ENCODE results near the gene PCYT2. TPM values are rescaled to one million over a fixed set of nuclear protein-coding genes. Genes with fewer than 3 reads are reported as not detected.
"Not testable (repeated sequence)": the region's sequence is repeated elsewhere in the genome, so short reads cannot be mapped to it uniquely, and the experiment has no call there.

PCYT2 gene
- total RNA-seq, 2 experiments from 2014 or later: 39.3 to 44.5 TPM

DNA sequence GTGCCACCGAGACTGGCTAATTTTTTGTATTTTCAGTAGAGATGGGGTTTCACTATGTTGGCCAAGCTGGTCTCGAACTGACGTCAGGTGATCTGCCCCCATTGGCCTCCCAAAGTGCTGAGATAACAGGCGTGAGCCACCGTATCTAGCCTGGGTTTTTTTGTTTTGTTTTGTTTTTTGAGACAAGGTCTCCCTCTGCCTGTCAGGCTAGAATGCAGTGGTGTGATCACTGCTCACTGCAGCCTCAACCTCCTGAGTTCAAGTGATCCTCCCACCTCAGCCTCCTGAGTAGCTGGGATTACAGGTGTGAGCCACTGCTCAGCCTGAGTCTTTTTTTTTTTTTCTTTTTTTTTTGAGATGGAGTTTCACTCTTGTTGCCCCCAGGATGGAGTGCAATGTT, 42.2 kb upstream of the PCYT2 start:
- not testable (repeated sequence) for DNase-seq; H3K4me3 Mint-ChIP-seq; H3K36me3 Mint-ChIP-seq; H3K9me3 Mint-ChIP-seq; ATAC-seq (ENCODE audit: low read depth); H3K4me1 Mint-ChIP-seq; H3K27ac Mint-ChIP-seq
- POLR2A ChIA-PET: interaction anchor here (1.4 kb wide), 1 partner anchor 69 kb away, joined by 3 read pairs; the partner anchor contains the start of gene CENPX
- peaks cover 16% of the 10 kb centered on the region for H3K27me3 Mint-ChIP-seq

DNA sequence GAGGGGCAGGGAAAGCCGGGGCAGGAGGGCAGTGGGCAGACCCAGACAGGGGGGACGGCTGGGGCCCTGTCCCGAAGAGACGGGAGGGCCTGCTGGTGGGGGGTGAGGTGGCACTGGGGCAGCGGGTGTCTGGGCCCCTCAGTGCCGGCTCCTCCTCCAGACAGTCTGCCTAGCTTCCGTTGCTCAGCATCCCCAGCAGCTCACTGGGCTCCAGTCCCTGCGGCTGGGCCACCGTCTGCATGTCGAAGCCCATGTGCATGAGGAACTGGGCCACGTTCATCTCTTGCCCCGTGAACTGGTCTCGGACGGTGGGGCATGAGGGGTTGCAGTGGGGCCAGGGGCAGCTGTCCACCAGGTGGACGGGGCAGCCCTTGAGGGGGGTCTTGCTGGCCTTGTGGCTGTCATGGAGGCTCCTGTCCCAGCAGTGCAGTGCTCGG, 41.6 kb upstream of the PCYT2 start:
- H3K27me3 Mint-ChIP-seq: peaks cover 12% of the 10 kb centered on the region
- DNase-seq (no peak), ATAC-seq (ENCODE audit: low read depth) (no peak)
- POLR2A ChIA-PET: interaction anchor here (1.4 kb wide), 1 partner anchor 70 kb away, joined by 3 read pairs; the partner anchor contains the start of gene CENPX
- H3K4me1 Mint-ChIP-seq: no peaks in the 10 kb centered on the region
- no peaks in the 10 kb centered on the region for H3K36me3 Mint-ChIP-seq
- H3K27ac Mint-ChIP-seq: no peak overlapping the region
- no peak overlapping the region for H3K4me3 Mint-ChIP-seq
- H3K9me3 Mint-ChIP-seq: no peaks in the 10 kb centered on the region

DNA sequence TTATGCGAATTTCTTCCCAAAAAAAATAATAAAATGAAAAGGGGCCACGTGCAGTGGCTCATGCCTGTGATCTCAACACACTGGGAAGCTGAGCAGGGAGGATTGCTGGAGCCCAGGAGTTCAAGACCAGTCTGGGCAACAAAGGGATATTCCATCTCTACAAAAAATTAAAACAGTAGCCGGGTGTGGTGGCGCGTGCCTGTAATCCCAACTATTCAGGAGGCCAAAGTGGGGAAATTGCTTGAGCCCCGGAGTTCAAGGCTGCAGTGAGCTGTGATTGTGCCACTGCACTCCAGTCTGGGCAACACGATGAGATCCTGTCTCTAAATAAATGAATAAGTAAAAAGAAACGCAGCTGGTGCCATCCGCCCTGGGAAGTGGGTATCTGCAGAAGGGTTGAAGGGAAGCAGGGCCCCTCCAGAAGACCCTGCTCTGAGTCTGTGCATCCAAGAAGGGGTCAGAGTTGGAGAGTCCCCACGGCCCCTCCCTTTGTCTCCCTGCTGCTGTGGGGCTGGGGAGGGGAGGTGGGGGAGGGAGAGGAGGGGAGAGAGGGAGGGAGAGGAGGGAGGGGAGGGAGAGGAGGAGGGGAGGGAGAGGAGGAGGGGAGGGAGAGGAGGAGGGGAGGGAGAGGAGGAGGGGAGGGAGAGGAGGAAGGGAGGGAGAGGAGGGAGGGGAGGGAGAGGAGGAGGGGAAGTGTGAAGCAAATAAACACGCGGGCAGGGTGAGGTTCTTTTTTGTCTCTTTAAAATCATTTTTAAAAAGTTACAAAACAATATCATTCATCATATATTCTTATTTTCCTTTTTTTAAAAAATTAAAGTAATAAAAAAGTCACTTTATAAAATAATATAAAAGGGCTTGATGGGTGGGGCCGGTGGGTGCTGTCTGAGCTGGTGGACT, 40.8 kb upstream of the PCYT2 start:
- DNase-seq (no peak), ATAC-seq (ENCODE audit: low read depth) (no peak)
- POLR2A ChIA-PET: interaction anchor here (1.4 kb wide), 1 partner anchor 70 kb away, joined by 3 read pairs; the partner anchor contains the start of gene CENPX
- H3K27me3 Mint-ChIP-seq: peaks cover 8% of the 10 kb centered on the region
- no peak overlapping the region for H3K4me3 Mint-ChIP-seq
- H3K36me3 Mint-ChIP-seq: no peaks in the 10 kb centered on the region
- no peaks in the 10 kb centered on the region for H3K9me3 Mint-ChIP-seq
- H3K27ac Mint-ChIP-seq: no peak overlapping the region
- no peaks in the 10 kb centered on the region for H3K4me1 Mint-ChIP-seq

DNA sequence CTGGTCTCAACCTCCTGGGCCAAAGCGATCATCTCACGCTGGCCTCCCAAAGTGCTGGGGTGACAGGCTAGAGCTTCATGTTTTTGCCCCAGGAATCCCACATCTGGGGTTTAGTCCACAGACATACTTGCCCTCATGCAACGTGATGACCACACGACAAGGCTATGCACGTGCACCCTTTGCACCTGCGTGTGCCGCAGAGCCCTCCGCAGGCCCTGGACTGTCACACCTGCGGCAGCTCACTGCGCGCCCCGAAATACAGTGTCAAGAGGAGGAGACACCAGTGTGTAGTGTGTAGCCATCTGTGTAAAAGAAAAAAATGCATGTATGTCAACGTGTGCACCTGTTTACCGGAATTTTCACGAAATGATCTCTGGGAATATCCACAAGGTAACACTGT, 39.3 kb upstream of the PCYT2 start:
- POLR2A ChIA-PET: no interaction called here
- Mint-ChIP-seq H3K4me1 (no peaks in the 10 kb centered on the region), H3K9me3 (no peaks in the 10 kb centered on the region), H3K36me3 (no peaks in the 10 kb centered on the region), H3K4me3 (no peak overlapping the region), H3K27me3 (peaks cover 8% of the 10 kb centered on the region), H3K27ac (no peak overlapping the region)
- DNase-seq (no peak), ATAC-seq (ENCODE audit: low read depth) (no peak)

DNA sequence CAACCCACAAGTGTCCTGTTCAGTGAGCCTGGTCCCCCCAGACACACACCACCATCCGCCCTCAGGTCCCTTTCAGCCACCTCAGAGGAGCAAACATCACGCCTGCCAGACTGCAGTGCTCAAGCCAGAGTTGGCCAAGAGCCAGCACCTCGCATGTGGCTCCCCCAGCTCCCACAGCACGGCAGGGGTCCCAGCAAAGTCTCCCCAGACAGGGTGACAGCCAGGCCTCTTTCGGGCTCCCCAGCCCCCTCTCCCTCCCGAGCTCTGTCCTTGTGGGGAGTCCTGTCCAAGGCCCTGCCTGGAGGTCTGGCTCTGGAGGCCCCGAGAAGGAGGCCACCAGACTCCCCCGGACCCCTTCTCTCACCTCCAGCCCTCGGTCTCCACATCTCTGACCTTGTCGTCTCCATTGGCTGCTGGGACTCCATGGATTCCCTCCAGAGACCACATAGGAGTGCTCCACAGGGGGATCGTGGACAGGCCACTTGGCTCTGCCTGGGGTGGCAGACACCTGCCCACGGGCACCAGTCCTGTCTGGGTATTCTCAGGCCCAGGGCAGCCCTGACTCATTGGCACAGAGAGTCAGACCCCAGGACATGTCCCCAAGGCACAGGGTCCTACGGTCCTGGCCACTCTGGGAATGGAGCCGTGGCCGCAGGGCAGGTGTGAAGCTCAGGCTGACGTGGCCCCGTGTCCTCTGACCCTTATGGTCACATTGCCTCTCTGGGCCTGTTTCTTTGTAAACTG, 37.6 kb upstream of the PCYT2 start:
- no peak for DNase-seq
- no peak for ATAC-seq (ENCODE audit: low read depth)
- H3K9me3 Mint-ChIP-seq: no peaks in the 10 kb centered on the region
- H3K4me3 Mint-ChIP-seq: no peak overlapping the region
- no peak overlapping the region for H3K27ac Mint-ChIP-seq
- POLR2A ChIA-PET: no interaction called here
- H3K36me3 Mint-ChIP-seq: no peaks in the 10 kb centered on the region
- no peaks in the 10 kb centered on the region for H3K4me1 Mint-ChIP-seq
- H3K27me3 Mint-ChIP-seq: peaks cover 11% of the 10 kb centered on the region

DNA sequence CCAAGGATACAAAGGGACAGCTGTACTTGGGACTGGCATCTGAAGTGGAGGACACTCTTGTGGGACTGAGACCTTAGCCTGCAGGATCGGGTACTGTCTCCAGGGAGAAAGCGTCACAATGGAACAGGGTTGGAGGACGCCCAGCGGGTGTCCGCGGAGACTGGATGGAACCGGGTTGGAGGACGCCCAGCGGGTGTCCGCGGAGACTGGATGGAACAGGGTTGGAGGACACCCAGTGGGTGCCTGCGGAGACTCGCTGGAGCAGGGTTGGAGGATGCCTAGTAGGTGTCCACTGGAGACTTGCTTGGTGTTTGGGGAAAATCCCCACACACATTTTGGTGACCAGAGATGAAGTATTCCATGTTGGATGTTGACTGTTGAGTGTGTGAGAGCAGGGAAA, 36.0 kb upstream of the PCYT2 start, which contains the start of gene MYADML2:
MYADML2 (minus strand) TSS at position 45 of the 400 bp plus-strand sequence. CDS start 5,492 bp downstream, outside the sequence.
- POLR2A ChIA-PET: no interaction called here
- Mint-ChIP-seq H3K27ac (no peak within 1 kb of the TSS), H3K4me3 (no peak within 1 kb of the TSS), H3K4me1 (no peaks in the 10 kb centered on the region), H3K36me3 (no peaks in the 10 kb centered on the region), H3K9me3 (no peaks in the 10 kb centered on the region), H3K27me3 (peaks cover 11% of the 10 kb centered on the region)
- ATAC-seq (ENCODE audit: low read depth) (no peak), DNase-seq (no peak)

DNA sequence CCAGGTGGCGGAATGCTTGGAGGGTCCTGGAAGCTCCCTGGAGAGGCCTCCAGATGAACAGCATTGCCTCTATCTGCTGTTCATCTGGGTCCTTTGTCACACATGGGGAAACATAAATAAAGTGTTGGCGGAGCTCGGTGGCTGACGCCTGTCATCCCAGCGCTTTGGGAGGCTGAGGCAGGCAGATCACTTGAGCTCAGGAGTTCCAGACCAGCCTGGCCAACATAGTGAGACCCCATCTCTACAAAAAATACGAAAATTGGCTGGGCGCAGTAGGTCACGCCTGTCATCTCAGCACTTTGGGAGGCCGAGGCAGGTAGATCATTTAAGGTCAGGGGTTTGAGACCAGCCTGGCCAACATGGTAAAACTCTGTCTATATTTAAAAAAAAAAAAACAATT, 33.7 kb upstream of the PCYT2 start:
- DNase-seq (no peak), ATAC-seq (ENCODE audit: low read depth) (no peak)
- no peak overlapping the region for H3K27ac Mint-ChIP-seq
- peaks cover 7% of the 10 kb centered on the region for H3K27me3 Mint-ChIP-seq
- H3K9me3 Mint-ChIP-seq: no peaks in the 10 kb centered on the region
- POLR2A ChIA-PET: interaction anchor here (0.7 kb wide), 1 partner anchor 18 kb away, joined by 3 read pairs; no protein-coding TSS in a partner anchor
- no peaks in the 10 kb centered on the region for H3K4me1 Mint-ChIP-seq
- H3K36me3 Mint-ChIP-seq: no peaks in the 10 kb centered on the region
- H3K4me3 Mint-ChIP-seq: no peak overlapping the region

DNA sequence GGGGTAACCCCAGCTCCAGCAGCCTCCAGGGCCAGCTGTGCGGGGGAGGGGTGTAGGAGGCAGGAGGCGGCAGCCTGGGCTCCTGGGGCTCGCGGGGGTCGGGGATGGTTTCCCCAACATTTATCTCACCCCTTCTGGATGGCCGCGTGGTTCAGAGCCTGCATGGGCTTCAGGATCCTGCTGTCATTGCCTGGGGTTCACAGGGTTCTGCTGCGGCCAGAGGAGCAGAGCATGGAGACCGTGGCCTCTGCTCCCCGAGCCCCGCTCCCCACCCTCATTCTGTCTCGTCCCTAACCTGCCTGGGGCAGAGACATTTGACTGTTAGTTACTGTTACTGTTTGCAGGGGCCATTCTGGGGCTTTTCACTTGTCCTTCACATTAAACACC, 31.0 kb upstream of the PCYT2 start:
- no peak overlapping the region for H3K27ac Mint-ChIP-seq
- POLR2A ChIA-PET: interaction anchor here (0.6 kb wide), 1 partner anchor 55 kb away, joined by 3 read pairs; no protein-coding TSS in a partner anchor
- H3K36me3 Mint-ChIP-seq: no peaks in the 10 kb centered on the region
- ATAC-seq (ENCODE audit: low read depth) (no peak), DNase-seq (no peak)
- H3K4me3 Mint-ChIP-seq: no peak overlapping the region
- no peaks in the 10 kb centered on the region for H3K9me3 Mint-ChIP-seq
- H3K4me1 Mint-ChIP-seq: peaks cover 6% of the 10 kb centered on the region
- peaks cover 7% of the 10 kb centered on the region for H3K27me3 Mint-ChIP-seq

DNA sequence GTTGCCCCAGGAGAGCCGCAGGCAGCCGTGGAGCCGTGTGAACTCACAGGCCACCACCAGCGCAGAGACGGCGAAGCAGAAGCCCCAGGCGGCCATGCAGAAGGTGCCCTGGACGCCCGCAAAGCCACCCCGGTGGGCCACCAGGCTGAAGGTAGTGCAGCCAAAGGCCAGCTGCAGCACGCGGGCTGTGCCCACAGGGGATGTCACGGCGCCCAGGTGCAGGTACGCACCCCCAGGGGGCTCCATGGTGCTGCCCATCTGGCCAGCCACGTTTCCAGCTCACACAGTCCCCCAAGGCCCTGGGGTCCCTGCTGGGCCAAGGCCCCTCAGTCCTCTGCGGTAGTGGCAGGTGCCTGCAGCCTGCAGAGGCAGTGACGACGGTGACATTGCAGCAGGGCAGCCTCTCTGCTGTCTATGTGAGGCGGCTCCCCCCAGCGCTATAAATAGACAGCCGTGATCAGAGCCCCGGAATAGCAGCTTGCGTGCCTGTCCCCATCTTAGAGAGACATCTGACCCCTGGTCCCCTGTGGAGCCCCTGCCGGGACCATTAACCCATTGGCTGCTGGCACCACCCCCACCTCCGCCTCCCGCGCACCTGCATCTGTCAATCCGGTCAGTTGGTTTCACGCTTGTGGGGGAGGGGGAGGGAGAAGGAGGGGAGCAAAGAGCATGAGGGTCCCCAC, 30.4 kb upstream of the PCYT2 start:
- Mint-ChIP-seq H3K27me3 (peaks cover 7% of the 10 kb centered on the region), H3K4me1 (peaks cover 6% of the 10 kb centered on the region), H3K4me3 (no peak overlapping the region), H3K27ac (no peak overlapping the region), H3K9me3 (no peaks in the 10 kb centered on the region), H3K36me3 (no peaks in the 10 kb centered on the region)
- DNase-seq (no peak), ATAC-seq (ENCODE audit: low read depth) (no peak)
- POLR2A ChIA-PET: interaction anchor here (0.6 kb wide), 1 partner anchor 55 kb away, joined by 3 read pairs; no protein-coding TSS in a partner anchor

DNA sequence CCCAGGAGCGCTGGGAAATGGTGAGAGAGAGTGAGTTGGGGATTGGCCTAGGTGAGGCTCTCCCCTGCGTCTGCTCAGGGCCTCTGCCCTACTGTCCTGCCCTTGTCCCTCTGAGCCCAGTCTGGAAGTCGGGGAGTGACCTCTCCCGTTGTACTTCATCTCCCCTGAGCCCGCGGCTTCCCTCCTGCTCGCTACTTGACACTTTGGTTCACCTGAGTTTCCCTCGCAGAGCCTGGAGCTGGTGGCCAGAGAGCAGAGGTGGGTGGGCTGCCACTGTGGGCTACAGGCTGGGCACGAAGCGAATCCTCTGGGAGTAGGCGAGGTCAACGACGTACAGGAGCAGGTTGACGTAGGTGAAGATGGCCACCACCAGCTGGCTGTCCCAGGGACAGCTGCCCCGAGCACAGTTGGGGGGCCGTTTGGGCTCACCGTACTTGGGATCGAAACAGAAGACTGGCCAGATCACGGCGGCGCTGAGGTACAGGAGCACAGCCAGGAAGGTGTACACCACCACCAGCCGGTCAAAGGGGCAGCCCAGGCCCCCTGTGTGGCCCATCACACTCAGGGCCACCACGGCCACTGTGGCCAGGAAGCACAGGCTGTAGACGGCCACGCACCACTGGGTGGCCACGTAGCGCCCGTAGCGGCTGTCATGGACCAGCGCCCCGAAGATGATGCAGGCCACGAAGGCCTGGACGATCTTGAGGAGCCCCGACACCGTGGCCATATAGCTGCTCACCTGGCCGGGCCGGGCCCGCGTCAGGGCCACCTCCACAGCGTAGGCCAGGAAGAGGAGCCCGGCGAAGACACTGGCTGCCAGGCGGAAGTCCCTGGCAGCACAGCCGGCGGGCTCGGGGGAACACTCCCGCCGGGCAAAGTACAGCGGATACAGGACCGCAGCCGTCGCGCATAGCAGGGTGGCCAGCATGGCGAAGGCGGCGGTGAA, 29.6 kb upstream of the PCYT2 start:
- peaks cover 7% of the 10 kb centered on the region for H3K27me3 Mint-ChIP-seq
- H3K27ac Mint-ChIP-seq: no peak overlapping the region
- peaks cover 9% of the 10 kb centered on the region for H3K4me1 Mint-ChIP-seq
- no peak overlapping the region for H3K4me3 Mint-ChIP-seq
- ATAC-seq (ENCODE audit: low read depth) (no peak), DNase-seq (no peak)
- H3K36me3 Mint-ChIP-seq: no peaks in the 10 kb centered on the region
- H3K9me3 Mint-ChIP-seq: no peaks in the 10 kb centered on the region
- POLR2A ChIA-PET: interaction anchor here (0.6 kb wide), 1 partner anchor 286 kb away, joined by 4 read pairs; no protein-coding TSS in a partner anchor

DNA sequence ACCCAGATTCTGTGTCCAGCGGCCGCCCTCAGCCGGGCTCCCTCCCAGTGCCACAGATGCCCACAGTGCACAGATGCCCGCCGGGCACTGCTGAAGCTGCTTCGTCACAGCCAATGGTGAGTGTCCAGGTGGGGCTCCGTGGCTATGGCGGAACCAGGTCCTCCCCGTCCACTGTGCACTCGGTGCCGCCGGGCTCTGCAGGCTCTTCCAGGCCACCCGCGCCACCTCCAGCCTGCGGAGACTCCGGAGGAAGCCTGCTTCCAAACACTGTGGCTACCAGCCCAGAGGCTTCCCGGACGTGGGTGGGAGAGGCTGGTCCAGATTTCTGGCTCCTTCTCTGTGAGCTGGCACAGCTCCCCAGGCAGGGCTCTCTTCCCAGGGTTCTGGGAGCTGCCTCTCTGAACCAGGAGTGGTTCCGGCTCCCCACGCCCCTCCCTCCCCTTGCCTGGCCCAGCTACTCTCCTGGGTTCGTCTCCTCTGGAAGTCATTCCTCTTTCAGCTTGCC, 28.7 kb upstream of the PCYT2 start:
- no peak overlapping the region for H3K4me3 Mint-ChIP-seq
- no peak overlapping the region for H3K27ac Mint-ChIP-seq
- peaks cover 7% of the 10 kb centered on the region for H3K27me3 Mint-ChIP-seq
- no peak for DNase-seq
- ATAC-seq (ENCODE audit: low read depth): no peak
- no peaks in the 10 kb centered on the region for H3K36me3 Mint-ChIP-seq
- peaks cover 10% of the 10 kb centered on the region for H3K4me1 Mint-ChIP-seq
- no peaks in the 10 kb centered on the region for H3K9me3 Mint-ChIP-seq
- POLR2A ChIA-PET: interaction anchor here (0.6 kb wide), 1 partner anchor 285 kb away, joined by 4 read pairs; no protein-coding TSS in a partner anchor

DNA sequence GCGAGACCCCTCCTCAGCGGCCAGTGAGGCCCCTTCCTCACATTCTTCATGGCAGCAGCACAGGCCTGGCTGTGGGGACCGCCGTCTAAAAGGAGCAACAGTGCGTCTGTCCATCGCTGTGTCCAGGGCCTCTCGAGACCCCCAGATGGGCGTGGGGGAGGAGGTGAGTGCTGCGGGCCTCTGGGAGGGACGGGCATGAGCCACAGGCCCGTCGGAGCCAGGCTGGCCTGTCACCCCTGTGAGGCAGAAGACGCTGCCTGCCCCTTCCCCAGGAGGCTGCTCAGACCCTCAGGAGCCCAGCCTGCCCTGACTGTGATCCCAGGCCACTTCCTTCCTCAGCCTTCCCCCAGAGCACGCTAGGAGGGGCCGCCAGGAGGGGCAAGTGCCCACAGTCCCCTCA, 28.0 kb upstream of the PCYT2 start:
- Mint-ChIP-seq H3K9me3 (no peaks in the 10 kb centered on the region), H3K4me3 (no peak overlapping the region), H3K36me3 (no peaks in the 10 kb centered on the region), H3K27me3 (peaks cover 7% of the 10 kb centered on the region), H3K27ac (no peak overlapping the region), H3K4me1 (peaks cover 10% of the 10 kb centered on the region)
- POLR2A ChIA-PET: interaction anchor here (2.5 kb wide), 1 partner anchor 12 kb away, joined by 9 read pairs; the partner anchor contains the start of gene MAFG
- DNase-seq (no peak), ATAC-seq (ENCODE audit: low read depth) (no peak)

Measured in activated naive CD8-positive, alpha-beta T cell treated with anti-CD3 and anti-CD28 coated beads, Interleukin-2, amount 10 ng/mL, durations not matched to agents 7 days and 5 days (primary cell).